ENCODE results near the gene NFIA.

Gene NFIA

DNA sequence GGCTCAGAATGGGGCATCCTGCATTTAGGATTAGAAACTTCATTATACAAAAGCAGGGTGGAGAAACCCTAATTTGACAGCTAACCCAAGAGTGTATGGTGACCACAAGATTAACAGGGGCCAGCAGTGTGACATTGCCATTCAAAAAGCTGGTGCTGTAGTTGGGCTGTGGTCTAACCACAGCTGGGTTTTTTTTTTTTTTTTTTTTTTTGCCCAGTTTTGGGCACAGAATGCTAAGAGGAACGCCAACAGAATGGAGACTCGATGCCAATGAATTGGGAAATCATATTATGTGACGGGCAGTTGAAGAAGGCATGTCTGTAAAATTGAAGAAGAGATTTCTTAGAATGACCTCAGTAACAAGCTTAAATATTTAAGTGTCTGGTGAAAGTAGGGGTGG, 58.4 kb downstream of the NFIA start:
- no peak for DNase-seq (ENCODE audit: extremely low read depth, low read depth)
- TF ChIP-seq, protein P1, sequence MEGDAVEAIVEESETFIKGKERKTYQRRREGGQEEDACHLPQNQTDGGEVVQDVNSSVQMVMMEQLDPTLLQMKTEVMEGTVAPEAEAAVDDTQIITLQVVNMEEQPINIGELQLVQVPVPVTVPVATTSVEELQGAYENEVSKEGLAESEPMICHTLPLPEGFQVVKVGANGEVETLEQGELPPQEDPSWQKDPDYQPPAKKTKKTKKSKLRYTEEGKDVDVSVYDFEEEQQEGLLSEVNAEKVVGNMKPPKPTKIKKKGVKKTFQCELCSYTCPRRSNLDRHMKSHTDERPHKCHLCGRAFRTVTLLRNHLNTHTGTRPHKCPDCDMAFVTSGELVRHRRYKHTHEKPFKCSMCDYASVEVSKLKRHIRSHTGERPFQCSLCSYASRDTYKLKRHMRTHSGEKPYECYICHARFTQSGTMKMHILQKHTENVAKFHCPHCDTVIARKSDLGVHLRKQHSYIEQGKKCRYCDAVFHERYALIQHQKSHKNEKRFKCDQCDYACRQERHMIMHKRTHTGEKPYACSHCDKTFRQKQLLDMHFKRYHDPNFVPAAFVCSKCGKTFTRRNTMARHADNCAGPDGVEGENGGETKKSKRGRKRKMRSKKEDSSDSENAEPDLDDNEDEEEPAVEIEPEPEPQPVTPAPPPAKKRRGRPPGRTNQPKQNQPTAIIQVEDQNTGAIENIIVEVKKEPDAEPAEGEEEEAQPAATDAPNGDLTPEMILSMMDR (IDR thresholded peaks at IDR 0.05; ENCODE audit: low read depth, low read length) = no peak

DNA sequence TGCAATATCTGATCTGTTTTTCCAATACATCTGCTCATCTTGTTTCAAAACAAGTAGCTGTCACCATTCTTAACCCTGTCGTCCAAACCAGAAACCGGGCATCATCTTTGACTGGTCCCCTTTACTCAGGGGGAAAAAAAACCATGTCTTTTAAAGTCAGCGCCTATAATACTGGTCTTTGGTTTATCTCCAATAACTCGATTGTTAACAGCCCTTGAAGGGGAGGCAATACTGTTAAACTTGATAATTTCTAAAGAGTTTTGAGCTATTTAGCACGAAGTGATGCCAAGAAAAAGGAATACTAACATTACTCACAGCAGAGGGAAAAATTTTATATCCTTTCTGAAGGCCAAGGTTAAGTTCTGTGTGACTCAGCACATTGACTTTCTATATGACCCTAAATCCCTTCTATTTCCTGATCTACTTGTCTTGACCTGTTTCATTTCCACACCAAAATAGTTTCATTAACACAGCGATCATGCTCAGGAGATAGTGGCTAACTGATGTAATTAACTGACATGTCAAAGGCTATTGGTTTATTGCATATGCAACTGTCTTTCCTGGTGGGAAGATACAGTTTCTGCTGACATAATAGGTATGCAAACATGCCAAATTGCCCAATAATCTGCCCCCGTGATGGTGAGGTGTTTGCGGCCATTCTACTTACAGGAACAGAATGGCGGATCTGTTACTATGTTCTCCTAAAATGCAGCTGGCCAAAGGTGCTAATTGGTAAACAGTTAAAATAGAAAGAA, 59.1 kb downstream of the NFIA start:
- TF ChIP-seq, protein P1 (IDR thresholded peaks at IDR 0.05; ENCODE audit: low read depth, low read length) = no peak
- no peak for DNase-seq (ENCODE audit: extremely low read depth, low read depth)

DNA sequence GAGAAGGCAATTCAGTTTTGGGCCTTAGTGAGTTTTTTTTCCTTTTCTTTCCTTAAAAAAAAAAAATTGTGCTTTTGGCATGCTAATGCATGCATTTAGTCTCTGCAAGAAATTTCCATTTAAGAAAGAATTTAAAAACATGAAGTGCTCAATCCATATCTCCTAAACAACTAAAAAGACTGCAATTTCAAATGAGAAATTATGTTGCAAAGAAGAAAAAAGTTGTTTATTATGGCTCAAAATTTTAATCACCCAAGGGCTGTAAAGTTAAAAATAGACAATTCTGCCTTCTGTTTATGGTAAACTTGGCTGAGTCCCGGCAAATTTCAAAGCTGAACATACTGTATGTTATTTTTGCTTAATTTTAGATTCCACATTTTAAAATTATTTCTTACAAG, 59.7 kb downstream of the NFIA start:
- TF ChIP-seq, protein P1 (IDR thresholded peaks at IDR 0.05; ENCODE audit: low read depth, low read length) = no peak
- no peak for DNase-seq (ENCODE audit: extremely low read depth, low read depth)

DNA sequence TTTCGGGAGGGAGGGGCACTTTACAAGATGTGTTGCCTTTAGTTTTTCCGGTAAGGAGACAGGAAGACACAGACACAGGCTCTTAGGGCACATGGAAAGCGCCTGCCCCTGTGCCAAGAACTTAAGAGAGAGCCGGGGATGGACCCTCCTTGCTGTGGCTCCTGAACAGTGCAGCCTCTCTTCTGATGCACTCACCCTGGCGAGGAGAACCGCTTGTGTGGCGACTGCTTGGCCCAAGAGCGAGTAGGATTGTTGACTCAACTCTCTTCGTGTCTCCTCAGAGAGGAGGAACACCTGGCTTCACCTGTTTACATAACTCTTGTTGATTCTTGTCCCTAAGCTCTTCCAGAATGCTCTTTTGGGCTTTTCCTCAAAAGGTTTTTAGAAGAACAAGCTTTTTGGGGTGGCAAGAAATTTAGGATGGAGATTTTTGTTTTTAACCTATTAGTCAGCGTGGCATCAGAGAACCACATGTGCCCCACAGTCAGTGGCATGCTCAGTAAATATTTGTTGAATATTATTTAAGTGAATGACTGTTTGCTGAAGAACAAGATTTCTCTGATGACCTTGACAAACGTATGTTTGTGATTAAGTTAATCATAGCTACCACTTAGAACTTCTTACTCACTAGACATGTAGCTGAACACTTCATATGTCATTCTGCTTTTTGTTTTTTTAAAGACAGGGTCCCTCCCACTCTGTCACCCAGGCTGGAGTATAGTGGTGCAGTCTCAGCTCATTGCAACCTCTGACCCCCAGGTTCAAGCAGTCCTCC, 60.6 kb downstream of the NFIA start:
- TF ChIP-seq, protein P1 (IDR thresholded peaks at IDR 0.05; ENCODE audit: low read depth, low read length) = no peak
- DNase-seq (ENCODE audit: extremely low read depth, low read depth) = no peak

DNA sequence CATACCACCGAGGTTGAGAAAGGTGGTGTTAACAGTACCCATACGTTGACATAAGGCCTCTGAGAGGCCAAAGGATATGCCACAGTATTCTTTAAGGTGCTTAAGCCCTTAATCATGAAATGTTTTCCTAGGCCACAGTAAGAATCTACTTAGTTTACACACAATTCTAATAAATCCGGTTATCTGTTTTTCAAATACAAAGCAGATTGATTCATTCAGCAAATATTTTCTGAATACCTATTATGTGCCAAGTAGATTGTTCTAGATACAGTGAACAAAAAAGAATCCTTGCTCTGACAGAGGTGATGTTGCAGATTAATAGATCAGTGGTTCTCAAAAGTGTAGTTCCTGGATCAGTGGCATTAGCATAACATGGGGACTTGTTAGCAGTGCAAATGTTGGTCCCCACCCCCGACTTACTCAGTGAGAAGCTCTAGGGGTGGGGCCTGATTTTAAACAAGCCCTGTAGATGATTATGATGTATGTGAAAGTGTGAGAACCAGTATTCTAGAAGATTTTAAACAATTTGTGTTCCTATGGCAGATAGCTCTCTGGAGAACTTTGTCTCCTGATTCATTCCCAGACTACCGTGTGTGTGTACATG, 61.6 kb downstream of the NFIA start:
- TF ChIP-seq, protein P1 (IDR thresholded peaks at IDR 0.05; ENCODE audit: low read depth, low read length) = no peak
- no peak for DNase-seq (ENCODE audit: extremely low read depth, low read depth)

DNA sequence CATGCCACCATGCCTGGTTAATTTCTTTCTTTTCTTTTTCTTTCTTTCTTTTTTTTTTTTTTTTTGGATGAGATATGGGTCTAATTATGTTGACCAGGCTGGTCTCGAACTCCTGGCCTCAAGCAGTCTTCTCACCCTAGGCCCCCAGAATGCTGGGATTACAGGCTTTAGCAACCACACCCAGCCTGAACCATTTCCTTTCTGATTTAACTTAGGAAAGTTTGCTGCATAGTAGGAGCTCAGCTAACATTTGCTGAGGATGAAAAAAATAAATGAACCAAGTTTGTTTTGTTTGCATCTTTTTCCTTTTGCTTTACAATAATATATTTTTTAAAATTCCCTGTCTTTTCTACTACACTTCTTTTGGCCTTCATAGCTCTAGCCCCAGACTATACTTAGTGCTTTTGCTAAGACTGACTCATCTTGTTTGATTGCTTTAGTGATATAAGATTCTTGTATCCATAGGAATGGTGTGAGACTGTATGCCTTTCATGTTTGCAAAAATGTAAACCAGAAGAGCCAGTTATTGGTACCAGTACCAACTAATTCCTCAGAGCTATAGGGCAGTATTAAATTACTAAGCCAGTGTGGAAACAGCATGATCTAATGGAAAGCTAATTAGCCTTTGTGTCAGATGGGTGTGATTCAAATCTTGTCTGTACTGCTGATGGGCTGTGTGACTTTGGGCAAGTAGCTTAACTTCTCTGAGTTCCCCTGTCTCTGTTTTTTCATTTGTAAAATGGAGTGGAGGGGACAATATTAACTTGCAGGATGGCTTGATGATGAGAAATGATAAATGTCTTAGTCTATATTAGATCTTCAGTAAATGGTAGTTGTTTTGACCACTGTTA, 66.9 kb downstream of the NFIA start:
- DNase-seq (ENCODE audit: extremely low read depth, low read depth) = no peak
- TF ChIP-seq, protein P1 (IDR thresholded peaks at IDR 0.05; ENCODE audit: low read depth, low read length) = no peak

All from AG09319 (cell line).